SK-N-SH treated with all-trans-retinoic acid at 6 μM for 48 hours (cell line): ENCODE measurements around the gene PDGFC.

Experiments used
- ATAC-seq: fragments of 200-7000 bp; cut with Tn5 transposase; 3 replicates; pipeline ENCODE4 v1.9.1; 2020; ENCODE audit warnings: mild to moderate bottlenecking, moderate library complexity
- ARNTL ChIP-seq: fragments of 450-650 bp; formaldehyde crosslinking; IDR thresholded peaks from 2 replicates; pipeline ENCODE4 v1.5.0; 2020; ENCODE audit warnings: low read depth, mild to moderate bottlenecking, moderate library complexity, borderline replicate concordance
- BACH2 ChIP-seq: fragments of 250-450 bp; sonication (Bioruptor Pico); IDR thresholded peaks from 2 replicates; pipeline ENCODE4 v1.9.0; 2021; ENCODE audit warnings: mild to moderate bottlenecking, borderline replicate concordance
- CREB5 ChIP-seq: fragments of 250-450 bp; sonication (Bioruptor Pico); IDR thresholded peaks from 2 replicates; pipeline ENCODE4 v1.5.1; 2020; ENCODE audit warnings: low read depth, mild to moderate bottlenecking, moderate library complexity
- CSDC2 ChIP-seq: fragments of 250-450 bp; sonication (Bioruptor Pico); IDR thresholded peaks from 2 replicates; pipeline ENCODE4 v1.5.0; 2020; ENCODE audit warnings: mild to moderate bottlenecking, moderate library complexity
- CSRNP3 ChIP-seq: fragments of 250-450 bp; sonication (Bioruptor Pico); IDR thresholded peaks from 2 replicates; pipeline ENCODE4 v1.5.1; 2021; ENCODE audit warnings: mild to moderate bottlenecking, moderate library complexity
- ESRRG ChIP-seq: fragments of 250-450 bp; sonication (Bioruptor Pico); IDR thresholded peaks from 2 replicates; pipeline ENCODE4 v1.6.1; 2021; ENCODE audit warnings: mild to moderate bottlenecking
- GLIS3 ChIP-seq: fragments of 250-450 bp; sonication (Bioruptor Pico); IDR thresholded peaks from 2 replicates; pipeline ENCODE4 v1.5.0; 2020; ENCODE audit warnings: mild to moderate bottlenecking, moderate library complexity
- ISL1 ChIP-seq: fragments of 250-450 bp; sonication (Bioruptor Pico); IDR thresholded peaks from 2 replicates; pipeline ENCODE4 v2.1.2; 2022; ENCODE audit warnings: mild to moderate bottlenecking, moderate library complexity
- OSR1 ChIP-seq: fragments of 250-450 bp; sonication (Bioruptor Pico); IDR thresholded peaks from 2 replicates; pipeline ENCODE4 v1.8.0; 2022; ENCODE audit warnings: moderate library complexity, mild to moderate bottlenecking, inconsistent platforms
- PATZ1 ChIP-seq: fragments of 250-450 bp; sonication (Bioruptor Pico); IDR thresholded peaks from 2 replicates; pipeline ENCODE4 v1.8.0; 2020; ENCODE audit warnings: mild to moderate bottlenecking, moderate library complexity, borderline replicate concordance
- POU6F1 ChIP-seq: fragments of 250-450 bp; sonication (Bioruptor Pico); IDR thresholded peaks from 2 replicates; pipeline ENCODE4 v1.8.0; 2021; ENCODE audit warnings: low read depth, mild to moderate bottlenecking, moderate library complexity, borderline replicate concordance
- RARB ChIP-seq: fragments of 250-450 bp; sonication (Bioruptor Pico); IDR thresholded peaks from 2 replicates; pipeline ENCODE4 v1.8.0; 2021; ENCODE audit warnings: mild to moderate bottlenecking, moderate library complexity
- TCF4 ChIP-seq: fragments of 250-450 bp; sonication (Bioruptor Pico); IDR thresholded peaks from 2 replicates; pipeline ENCODE4 v1.8.0; 2021; ENCODE audit warnings: mild to moderate bottlenecking, moderate library complexity, borderline replicate concordance
- TOX ChIP-seq: fragments of 250-450 bp; sonication (Bioruptor Pico); IDR thresholded peaks from 2 replicates; pipeline ENCODE4 v1.8.0; 2021; ENCODE audit warnings: mild to moderate bottlenecking, moderate library complexity, borderline replicate concordance
- TSHZ2 ChIP-seq: fragments of 250-450 bp; sonication (Bioruptor Pico); IDR thresholded peaks from 2 replicates; pipeline ENCODE4 v1.5.0; 2020; ENCODE audit warnings: mild to moderate bottlenecking, moderate library complexity
- ZC3H10 ChIP-seq: fragments of 250-450 bp; sonication (Bioruptor Pico); IDR thresholded peaks from 2 replicates; pipeline ENCODE4 v1.5.1; 2021; ENCODE audit warnings: mild to moderate bottlenecking, moderate library complexity
- ZFP3 ChIP-seq: fragments of 250-450 bp; sonication (Bioruptor Pico); IDR thresholded peaks from 2 replicates; pipeline ENCODE4 v1.5.0; 2020; ENCODE audit warnings: mild to moderate bottlenecking, moderate library complexity
- ZFP30 ChIP-seq: fragments of 450-650 bp; formaldehyde crosslinking; IDR thresholded peaks from 2 replicates; pipeline ENCODE4 v1.5.0; 2022; ENCODE audit warnings: mild to moderate bottlenecking, moderate library complexity
- ZNF565 ChIP-seq: fragments of 450-650 bp; formaldehyde crosslinking; conservative IDR thresholded peaks from 2 replicates; pipeline ENCODE4 v1.5.0; 2020; ENCODE audit warnings: low read depth, mild to moderate bottlenecking, moderate library complexity
- ZNF70 ChIP-seq: fragments of 450-650 bp; formaldehyde crosslinking; IDR thresholded peaks from 2 replicates; pipeline ENCODE4 v1.5.0; 2020; ENCODE audit warnings: mild to moderate bottlenecking, moderate library complexity
- ZNF8 ChIP-seq: fragments of 450-650 bp; formaldehyde crosslinking; IDR thresholded peaks from 2 replicates; pipeline ENCODE4 v1.5.0; 2020; ENCODE audit warnings: mild to moderate bottlenecking, moderate library complexity

The PDGFC gene

GRCh38 chr4:156956826-156957368, 14.7 kb downstream of the PDGFC start:
- TF ChIP-seq ZNF8 (CRISPR knock-in tag) (no peak), ZFP3 (CRISPR knock-in tag) (no peak), CSRNP3 (CRISPR knock-in tag) (no peak), PATZ1 (CRISPR knock-in tag) (no peak), RARB (CRISPR knock-in tag) (no peak), CSDC2 (CRISPR knock-in tag) (no peak), BACH2 (CRISPR knock-in tag) (no peak)
- ATAC-seq, result no peak

- ATAC-seq, result no peak
- TF ChIP-seq TOX (CRISPR knock-in tag) (no peak), CSRNP3 (CRISPR knock-in tag) (no peak), TCF4 (CRISPR knock-in tag) (no peak), ZNF565 (no peak), CREB5 (CRISPR knock-in tag) (no peak), ZFP30 (CRISPR knock-in tag) (no peak), ZFP3 (CRISPR knock-in tag) (no peak), ZNF8 (CRISPR knock-in tag) (no peak), GLIS3 (CRISPR knock-in tag) (no peak), ARNTL (CRISPR knock-in tag) (no peak), POU6F1 (CRISPR knock-in tag) (no peak), TSHZ2 (CRISPR knock-in tag) (no peak), CSDC2 (CRISPR knock-in tag) (no peak), ZNF70 (CRISPR knock-in tag) (no peak), OSR1 (CRISPR knock-in tag) (no peak), ZC3H10 (CRISPR knock-in tag) (no peak), ESRRG (CRISPR knock-in tag) (no peak), ISL1 (CRISPR knock-in tag) (no peak), PATZ1 (CRISPR knock-in tag) (no peak)
Observed at GRCh38 chr4:156956359-156956758, 15.2 kb downstream of the PDGFC start.
